Progenitor cell of endocrine pancreas (in vitro differentiated cells): ENCODE results near the gene TERF2IP. TPM values are rescaled to one million over a fixed set of nuclear protein-coding genes. Genes with fewer than 3 reads are reported as not detected.

Source experiments
- DNase-seq: peaks from one replicate; pipeline ENCODE4 v3.0.0; 2021; ENCODE audit warnings: low spot score; ENCODE audit not compliant: unreplicated experiment
- H3K27ac Mint-ChIP-seq: 2 replicates; pipeline ENCODE4 v1.8.0; 2021; ENCODE audit warnings: mild to moderate bottlenecking, moderate library complexity, mixed read lengths
- H3K27me3 Mint-ChIP-seq: 2 replicates; pipeline ENCODE4 v1.8.0; 2021; ENCODE audit warnings: mixed read lengths
- H3K36me3 Mint-ChIP-seq: 2 replicates; pipeline ENCODE4 v1.8.0; 2022; ENCODE audit warnings: mixed read lengths; ENCODE audit not compliant: insufficient read depth
- H3K4me1 Mint-ChIP-seq: 2 replicates; pipeline ENCODE4 v1.8.0; 2021; ENCODE audit warnings: low read depth, mixed read lengths
- H3K4me3 Mint-ChIP-seq: 2 replicates; pipeline ENCODE4 v1.8.0; 2021; ENCODE audit warnings: low read depth, mild to moderate bottlenecking, moderate library complexity, mixed read lengths
- H3K9me3 Mint-ChIP-seq: 2 replicates; pipeline ENCODE4 v1.8.0; 2021; ENCODE audit warnings: low read depth, mixed read lengths
- CTCF ChIP-seq: fragments of 200-600 bp; sonication (generic); IDR thresholded peaks from one replicate; pipeline ENCODE4 v1.5.0; 2021; ENCODE audit warnings: antibody characterized with exemption, mild to moderate bottlenecking; ENCODE audit not compliant: unreplicated experiment
- total RNA-seq: library from RNA; stranded (reverse); gene quantifications from 2 replicates; pipeline ENCODE4 v1.2.1, GENCODE V29; 2021

The TERF2IP gene
- total RNA-seq, 1 donor from 2014 or later, result 43.0 TPM

GRCh38 chr16:75614066-75614897 lies 33.3 kb upstream of the TERF2IP start:
- Mint-ChIP-seq H3K4me3 (no peak overlapping the region), H3K4me1 (no peaks in the 10 kb centered on the region), H3K36me3 (peaks cover 14% of the 10 kb centered on the region), H3K9me3 (no peaks in the 10 kb centered on the region), H3K27me3 (no peaks in the 10 kb centered on the region), H3K27ac (no peak overlapping the region)
- TF ChIP-seq CTCF, result no peak
- no peak for DNase-seq

DNA sequence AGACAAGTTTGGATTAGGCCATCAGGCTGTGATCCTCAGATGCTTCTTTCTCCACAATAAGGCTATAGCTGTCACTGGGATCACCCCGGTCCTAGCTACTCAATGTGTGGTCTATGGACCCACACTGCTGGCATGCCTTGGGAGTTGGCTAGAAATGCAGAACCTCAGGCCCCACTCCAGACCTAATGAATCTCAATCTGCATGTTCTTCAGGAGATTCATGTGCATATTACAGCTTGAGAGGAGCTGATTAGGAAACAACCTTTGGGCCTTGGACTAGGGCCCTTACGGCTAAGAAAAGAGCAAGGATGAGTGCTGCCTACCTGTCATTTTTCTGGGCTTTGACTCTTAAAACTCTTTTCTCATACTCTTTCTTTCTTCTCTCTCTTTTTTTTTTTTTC lies 32.0 kb upstream of the TERF2IP start:
- DNase-seq, result no peak
- no peak for TF ChIP-seq CTCF
- Mint-ChIP-seq H3K36me3 (peaks cover 18% of the 10 kb centered on the region), H3K9me3 (no peaks in the 10 kb centered on the region), H3K4me3 (no peak overlapping the region), H3K27me3 (no peaks in the 10 kb centered on the region), H3K27ac (no peak overlapping the region), H3K4me1 (no peaks in the 10 kb centered on the region)

DNA sequence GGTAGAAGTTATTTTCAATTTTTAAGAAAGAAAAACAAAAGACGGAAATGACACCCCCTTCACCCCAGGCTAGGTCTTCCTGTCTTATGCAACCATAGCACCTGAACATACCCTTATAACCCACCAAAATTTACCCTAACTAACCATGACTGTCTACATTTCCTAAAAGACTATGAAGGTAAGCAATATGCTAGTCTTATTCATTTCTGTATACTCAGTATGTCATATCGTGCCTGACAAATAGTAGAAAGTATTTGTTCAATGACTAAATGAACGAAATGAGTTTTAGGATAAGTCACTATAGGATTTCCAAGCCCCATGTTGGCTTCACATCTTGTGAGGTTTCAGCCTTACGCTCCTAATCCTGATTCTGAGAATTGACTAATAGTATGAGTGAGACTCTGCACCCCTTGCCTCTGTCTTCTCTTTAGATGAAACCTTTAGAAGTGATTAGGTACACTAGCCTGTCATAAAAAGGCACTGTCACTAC lies 31.0 kb upstream of the TERF2IP start:
- no peak for DNase-seq
- Mint-ChIP-seq H3K27ac (no peak overlapping the region), H3K4me1 (peaks cover 5% of the 10 kb centered on the region), H3K36me3 (peaks cover 18% of the 10 kb centered on the region), H3K4me3 (no peak overlapping the region), H3K27me3 (no peaks in the 10 kb centered on the region), H3K9me3 (no peaks in the 10 kb centered on the region)
- no peak for TF ChIP-seq CTCF

GRCh38 chr16:75617121-75617520 lies 30.5 kb upstream of the TERF2IP start:
- Mint-ChIP-seq H3K27ac (no peak overlapping the region), H3K4me1 (peaks cover 10% of the 10 kb centered on the region), H3K4me3 (no peak overlapping the region), H3K9me3 (no peaks in the 10 kb centered on the region), H3K36me3 (peaks cover 18% of the 10 kb centered on the region), H3K27me3 (no peaks in the 10 kb centered on the region)
- DNase-seq, result no peak
- TF ChIP-seq CTCF, result no peak

DNA sequence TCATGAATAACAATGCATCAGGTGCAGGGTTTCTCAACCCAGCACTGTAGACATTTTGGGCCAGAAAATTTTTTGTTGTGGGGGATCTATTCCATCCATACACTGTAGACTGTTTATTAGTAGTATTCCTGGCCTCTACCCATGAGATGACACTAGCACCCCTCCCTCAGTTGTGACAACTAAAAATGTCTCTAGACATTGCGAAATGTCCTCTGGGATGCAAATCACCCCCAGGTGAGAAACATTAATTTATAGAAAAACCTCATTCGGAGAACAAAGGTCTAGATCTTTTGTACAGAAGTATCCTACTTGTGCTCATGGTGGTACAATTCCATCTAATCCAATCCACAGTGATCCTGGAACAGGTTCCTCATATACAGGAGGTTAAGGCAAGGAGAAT lies 28.8 kb upstream of the TERF2IP start:
- H3K4me3 Mint-ChIP-seq, result no peak overlapping the region
- TF ChIP-seq CTCF, result no peak
- no peak for DNase-seq
- no peaks in the 10 kb centered on the region for H3K9me3 Mint-ChIP-seq
- H3K4me1 Mint-ChIP-seq, result peaks cover 15% of the 10 kb centered on the region
- no peaks in the 10 kb centered on the region for H3K27me3 Mint-ChIP-seq
- no peak overlapping the region for H3K27ac Mint-ChIP-seq
- H3K36me3 Mint-ChIP-seq, result peaks cover 17% of the 10 kb centered on the region
